Measurements from ENCODE around the gene FBLIM1. TPM values are rescaled to one million over a fixed set of nuclear protein-coding genes. Genes with fewer than 3 reads are reported as not detected.

Gene FBLIM1
- total and polyA plus RNA-seq, 2 donors from 2014 or later: 16.6 to 89.3 TPM

DNA sequence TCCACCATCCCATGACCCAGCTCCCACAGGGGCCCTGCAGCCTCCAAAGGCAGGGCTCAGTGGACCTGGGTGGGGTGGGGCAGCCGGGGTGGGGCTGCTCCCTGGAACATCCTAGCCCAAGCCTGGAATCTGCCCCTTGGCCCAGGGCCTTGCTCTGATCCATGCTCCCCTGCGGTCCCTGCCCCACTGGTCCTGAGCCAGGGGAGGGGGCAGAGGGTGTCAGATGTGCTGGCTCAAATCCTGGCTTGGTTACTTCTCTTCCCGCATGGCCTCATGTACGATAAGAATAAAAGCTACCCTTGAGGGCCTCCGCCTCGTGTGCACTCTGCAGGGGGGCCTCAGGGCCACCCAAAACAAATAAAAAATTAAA, 21.7 kb upstream of the FBLIM1 start:
- peak overlapping the region in 1 of 3 donors; percentile 52 for H3K4me3 ChIP-seq (ENCODE audit: low read length in 3 of 3)

DNA sequence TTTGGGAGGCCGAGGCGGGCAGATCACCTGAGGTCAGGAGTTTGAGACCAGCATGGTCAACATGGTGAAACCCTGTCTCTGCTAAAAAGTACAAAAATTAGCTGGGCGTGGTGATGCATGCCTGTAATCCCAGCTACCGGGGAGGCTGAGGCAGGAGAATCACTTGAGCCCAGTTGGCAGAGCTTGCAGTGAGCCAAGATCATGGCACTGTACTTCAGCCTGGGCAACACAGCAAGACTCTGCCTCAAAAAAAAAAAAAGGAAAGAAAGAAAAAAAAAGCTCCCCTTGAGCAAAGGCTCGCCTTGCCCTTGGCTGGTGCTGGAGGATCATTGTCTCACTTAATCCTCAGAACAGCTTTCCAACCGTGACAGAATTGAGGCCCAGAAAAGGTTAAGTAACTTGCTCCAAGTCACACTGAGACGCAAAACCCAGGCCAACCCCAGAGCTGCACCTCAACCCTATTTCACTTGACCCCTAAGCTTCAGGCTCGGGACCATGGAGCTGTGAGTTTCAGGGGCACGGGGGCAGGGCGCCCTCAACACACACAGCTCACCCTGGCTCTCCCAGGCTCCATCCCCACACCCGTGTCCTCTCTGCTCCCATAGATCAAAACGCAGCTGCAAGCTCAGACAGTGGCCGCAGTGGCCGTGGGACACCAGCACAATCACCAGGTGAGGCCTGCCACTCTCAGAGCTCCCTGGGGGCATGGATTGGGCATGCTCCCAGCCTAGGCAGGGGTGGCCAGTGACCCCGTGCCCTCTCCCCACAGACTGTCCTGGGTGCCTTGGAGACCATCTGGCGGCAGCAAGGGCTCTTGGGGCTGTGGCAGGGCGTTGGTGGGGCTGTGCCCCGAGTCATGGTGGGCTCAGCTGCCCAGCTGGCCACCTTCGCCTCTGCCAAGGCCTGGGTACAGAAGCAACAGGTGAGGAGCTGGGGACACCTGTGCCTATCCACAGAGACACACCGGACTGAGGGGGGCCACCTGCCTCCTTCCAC, 21.0 kb upstream of the FBLIM1 start:
- no peaks in the 10 kb centered on the region for H3K27me3 ChIP-seq (ENCODE audit: control insufficient read depth, insufficient read depth, low read length)
- intact Hi-C loops (cut with DNase I): no loop called here
- no peak overlapping the region for H3K27ac ChIP-seq (ENCODE audit: low read depth in 2 of 2, low read length in 2 of 2)
- DNase-seq (peak in 3 of 5 donors; percentile 35 to 52 (median 39)), FAIRE-seq (no peak)
- no peak overlapping the region for H3K4me3 ChIP-seq (ENCODE audit: low read length in 3 of 3)
- no peak overlapping the region for H3K9ac ChIP-seq (ENCODE audit: low read length in 3 of 3)
- H3K36me3 ChIP-seq (ENCODE audit: control insufficient read depth in 2 of 3, insufficient read depth in 3 of 3, low read length in 3 of 3): no peaks in the 10 kb centered on the region
- no peaks in the 10 kb centered on the region for H3K9me3 ChIP-seq (ENCODE audit: control insufficient read depth in 2 of 3, insufficient read depth in 1 of 3, low read length in 3 of 3)
- H3K4me1 ChIP-seq (ENCODE audit: control insufficient read depth in 2 of 3, insufficient read depth in 2 of 3, low read depth in 1 of 3, low read length in 3 of 3): peaks cover 0 to 25% (median 17%) of the 10 kb centered on the region in 3 donors
- TF ChIP-seq, protein P1, sequence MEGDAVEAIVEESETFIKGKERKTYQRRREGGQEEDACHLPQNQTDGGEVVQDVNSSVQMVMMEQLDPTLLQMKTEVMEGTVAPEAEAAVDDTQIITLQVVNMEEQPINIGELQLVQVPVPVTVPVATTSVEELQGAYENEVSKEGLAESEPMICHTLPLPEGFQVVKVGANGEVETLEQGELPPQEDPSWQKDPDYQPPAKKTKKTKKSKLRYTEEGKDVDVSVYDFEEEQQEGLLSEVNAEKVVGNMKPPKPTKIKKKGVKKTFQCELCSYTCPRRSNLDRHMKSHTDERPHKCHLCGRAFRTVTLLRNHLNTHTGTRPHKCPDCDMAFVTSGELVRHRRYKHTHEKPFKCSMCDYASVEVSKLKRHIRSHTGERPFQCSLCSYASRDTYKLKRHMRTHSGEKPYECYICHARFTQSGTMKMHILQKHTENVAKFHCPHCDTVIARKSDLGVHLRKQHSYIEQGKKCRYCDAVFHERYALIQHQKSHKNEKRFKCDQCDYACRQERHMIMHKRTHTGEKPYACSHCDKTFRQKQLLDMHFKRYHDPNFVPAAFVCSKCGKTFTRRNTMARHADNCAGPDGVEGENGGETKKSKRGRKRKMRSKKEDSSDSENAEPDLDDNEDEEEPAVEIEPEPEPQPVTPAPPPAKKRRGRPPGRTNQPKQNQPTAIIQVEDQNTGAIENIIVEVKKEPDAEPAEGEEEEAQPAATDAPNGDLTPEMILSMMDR (IDR thresholded peaks at IDR 0.05; ENCODE audit: borderline replicate concordance, extremely low read depth, insufficient read depth): no peak

More for the DNA sequence above, 21.7 kb upstream of the FBLIM1 start:
- TF ChIP-seq, protein P1 (IDR thresholded peaks at IDR 0.05; ENCODE audit: borderline replicate concordance, extremely low read depth, insufficient read depth): no peak
- Histone ChIP-seq H3K4me1 (ENCODE audit: control insufficient read depth in 2 of 3, insufficient read depth in 2 of 3, low read depth in 1 of 3, low read length in 3 of 3) (peaks cover 0 to 25% (median 17%) of the 10 kb centered on the region in 3 donors), H3K27ac (ENCODE audit: low read depth in 2 of 2, low read length in 2 of 2) (peak overlapping the region; percentile 85 to 92), H3K9ac (ENCODE audit: low read length in 3 of 3) (peak overlapping the region in 1 of 3 donors; percentile 61), H3K9me3 (ENCODE audit: control insufficient read depth in 2 of 3, insufficient read depth in 1 of 3, low read length in 3 of 3) (no peaks in the 10 kb centered on the region), H3K27me3 (ENCODE audit: control insufficient read depth, insufficient read depth, low read length) (no peaks in the 10 kb centered on the region), H3K36me3 (ENCODE audit: control insufficient read depth in 2 of 3, insufficient read depth in 3 of 3, low read length in 3 of 3) (peaks cover 0 to 5% (median 0%) of the 10 kb centered on the region in 3 donors)
- intact Hi-C loops (cut with DNase I): no loop called here
- DNase-seq (peak in 2 of 5 donors; percentile 43 to 52), FAIRE-seq (no peak)

DNA sequence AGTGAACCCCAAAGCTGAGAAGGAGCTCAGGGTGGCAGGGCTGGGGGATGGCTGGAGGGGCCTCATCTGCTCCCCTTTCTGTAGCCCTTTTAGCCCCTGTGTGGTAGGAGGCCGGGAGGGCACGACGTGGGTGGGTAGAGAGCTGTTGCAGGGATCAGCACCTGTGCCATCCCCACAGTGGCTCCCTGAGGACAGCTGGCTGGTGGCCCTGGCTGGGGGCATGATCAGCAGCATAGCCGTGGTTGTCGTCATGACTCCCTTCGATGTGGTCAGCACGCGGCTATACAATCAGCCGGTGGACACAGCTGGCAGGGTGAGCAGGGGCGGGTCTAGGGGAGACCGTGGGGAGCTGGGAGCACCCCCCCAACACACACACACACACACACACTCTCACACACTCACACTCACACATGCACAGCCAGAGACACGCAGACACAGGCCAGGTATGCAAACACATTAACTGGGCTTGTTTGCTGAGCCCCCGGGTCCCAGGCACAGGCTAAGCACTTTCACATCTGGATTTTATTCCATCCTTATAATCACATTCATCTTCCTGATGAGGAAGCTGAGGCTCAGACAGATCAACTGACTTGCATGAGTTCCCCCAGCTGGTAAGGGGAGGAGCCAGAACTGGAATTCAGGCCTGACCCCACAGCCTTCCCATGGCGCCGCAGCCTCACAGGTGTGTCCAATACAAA, 20.0 kb upstream of the FBLIM1 start:
- no peak for FAIRE-seq
- Histone ChIP-seq H3K9me3 (ENCODE audit: control insufficient read depth in 2 of 3, insufficient read depth in 1 of 3, low read length in 3 of 3) (no peaks in the 10 kb centered on the region), H3K4me3 (ENCODE audit: low read length in 3 of 3) (no peak overlapping the region), H3K4me1 (ENCODE audit: control insufficient read depth in 2 of 3, insufficient read depth in 2 of 3, low read depth in 1 of 3, low read length in 3 of 3) (peaks cover 0 to 25% (median 17%) of the 10 kb centered on the region in 3 donors), H3K9ac (ENCODE audit: low read length in 3 of 3) (no peak overlapping the region), H3K27ac (ENCODE audit: low read depth in 2 of 2, low read length in 2 of 2) (no peak overlapping the region), H3K27me3 (ENCODE audit: control insufficient read depth, insufficient read depth, low read length) (no peaks in the 10 kb centered on the region), H3K36me3 (ENCODE audit: control insufficient read depth in 2 of 3, insufficient read depth in 3 of 3, low read length in 3 of 3) (no peaks in the 10 kb centered on the region)
- intact Hi-C loops (cut with DNase I): no loop called here
- DNase-seq: no peak
- TF ChIP-seq, protein P1 (IDR thresholded peaks at IDR 0.05; ENCODE audit: borderline replicate concordance, extremely low read depth, insufficient read depth): no peak

Data from kidney (tissue), 14 donors.